Endothelial cell of umbilical vein (primary cell): ENCODE results near the gene IL24.

Source experiments
- CTCF ChIP-seq, 2 donors: IDR thresholded peaks; 1 replicate in 1 of 2; 2 replicates in 1 of 2; pipeline ENCODE4 v1.5.1; 2011; ENCODE audit warnings: low read length in 2 of 2, mild to moderate bottlenecking in 2 of 2, moderate library complexity in 2 of 2, control low read depth in 1 of 2, inconsistent platforms in 1 of 2, low read depth in 1 of 2; ENCODE audit not compliant: insufficient read depth in 1 of 2; ENCODE audit errors: extremely low read depth in 1 of 2
- EZH2 ChIP-seq: IDR thresholded peaks from 2 replicates; pipeline ENCODE4 v1.6.1; 2012; ENCODE audit warnings: borderline replicate concordance, low read depth, mild to moderate bottlenecking, moderate library complexity, low read length, inconsistent platforms; ENCODE audit not compliant: severe bottlenecking
- FOS ChIP-seq: IDR thresholded peaks from 2 replicates; pipeline ENCODE4 v1.6.1; 2011; ENCODE audit warnings: mild to moderate bottlenecking, low read length, moderate library complexity, borderline replicate concordance; ENCODE audit not compliant: insufficient read depth
- GATA2 ChIP-seq: IDR thresholded peaks from 2 replicates; pipeline ENCODE4 v1.7.0; 2011; ENCODE audit warnings: low read depth, mild to moderate bottlenecking, moderate library complexity, mixed read lengths, low read length; ENCODE audit not compliant: insufficient read length, insufficient read depth
- JUN ChIP-seq: IDR thresholded peaks from 2 replicates; pipeline ENCODE4 v1.6.1; 2011; ENCODE audit warnings: borderline replicate concordance, low read depth; ENCODE audit not compliant: insufficient read length, insufficient read depth
- MAX ChIP-seq: IDR thresholded peaks from 2 replicates; pipeline ENCODE4 v1.6.1; 2011; ENCODE audit not compliant: insufficient read depth, insufficient read length
- MYC ChIP-seq: IDR thresholded peaks from one replicate; pipeline ENCODE4 v1.6.1; 2011; ENCODE audit warnings: mild to moderate bottlenecking, low read depth, low read length
- POLR2A ChIP-seq: IDR thresholded peaks from 2 replicates; pipeline ENCODE4 v1.6.1; 2012; ENCODE audit warnings: low read depth, mild to moderate bottlenecking, control low read depth, low read length
- POLR2AphosphoS5 ChIP-seq: IDR thresholded peaks from 2 replicates; pipeline ENCODE4 v1.6.1; 2012; ENCODE audit warnings: low read depth, mild to moderate bottlenecking, control low read depth, low read length, moderate library complexity; ENCODE audit not compliant: insufficient read depth

GRCh38 chr1:206864939-206865671 is 32.1 kb upstream of the IL24 start, which contains the start of gene IL20:
- TF ChIP-seq EZH2 (no peak), CTCF (IDR thresholded peaks at IDR 0.05; ENCODE audit: extremely low read depth in 1 of 2, insufficient read depth in 1 of 2, low read depth in 1 of 2, low read length in 2 of 2) (peak; percentile 70 to 72), POLR2AphosphoS5 (no peak), MYC (no peak), POLR2A (no peak), GATA2 (no peak), MAX (no peak), JUN (no peak), FOS (no peak)
